Stimulated activated CD4-positive, alpha-beta T cell treated with anti-CD3 and anti-CD28 coated beads, Interleukin-1b, Interleukin-23, amount 100 ng/mL, for 48 hours (primary cell): ENCODE results near the gene TLR2.
A peak's percentile ranks its signal among the peaks of the same experiment; 100 is the strongest.

Experiments
- DNase-seq: peaks from one replicate; pipeline ENCODE4 v3.0.0-alpha.2; 2020

Gene TLR2

GRCh38 chr4:153735906-153736461 lies 51.9 kb downstream of the TLR2 start:
- DNase-seq = no peak

- DNase-seq = no peak
Measured at GRCh38 chr4:153741541-153741940, 57.5 kb downstream of the TLR2 start.

- no peak for DNase-seq
Measured at GRCh38 chr4:153745651-153746050, 61.6 kb downstream of the TLR2 start.

DNA sequence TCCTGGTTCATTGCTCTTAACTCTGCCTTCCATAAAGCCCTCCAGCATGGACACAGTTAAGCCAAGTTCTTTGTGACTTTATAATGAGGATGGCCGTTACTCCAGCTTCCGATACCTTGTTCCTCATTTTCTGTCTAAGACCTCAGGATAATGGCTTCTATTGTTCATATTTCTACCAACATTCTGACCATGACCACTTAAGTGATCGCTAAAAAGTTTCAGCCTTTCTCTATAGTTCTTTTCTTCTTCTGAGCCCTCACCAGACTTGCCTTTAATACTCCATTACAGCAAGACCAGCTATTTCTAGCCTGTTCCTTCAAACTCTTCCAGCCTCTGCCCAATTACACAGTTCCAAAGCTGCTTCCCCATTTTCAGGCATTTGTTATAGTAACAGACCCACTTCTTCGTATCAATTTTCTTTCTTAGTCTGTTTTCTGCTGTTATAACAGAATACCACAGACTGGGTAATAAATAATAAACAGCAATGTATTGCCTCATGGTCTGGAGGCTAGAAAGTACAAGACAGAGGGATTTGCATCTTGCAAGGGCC lies 63.4 kb downstream of the TLR2 start:
- no peak for DNase-seq

GRCh38 chr4:153748378-153748777 lies 64.3 kb downstream of the TLR2 start:
- no peak for DNase-seq

- peak; percentile 65 for DNase-seq
Measured at GRCh38 chr4:153750197-153750817, 66.2 kb downstream of the TLR2 start.

GRCh38 chr4:153755186-153755585 lies 71.1 kb downstream of the TLR2 start:
- no peak for DNase-seq
